Stomach (tissue), 4 donors: ENCODE data around the gene SPDYE16.
"Not testable (repeated sequence)": the region's sequence is repeated elsewhere in the genome, so short reads cannot be mapped to it uniquely, and the experiment has no call there.

Source experiments
- CTCF ChIP-seq, 7 experiments: fragments of 450-650 bp in 4 of 7; fragments of 200-600 bp in 3 of 7; sonication (generic) in 3 of 7; IDR thresholded peaks; one replicate each; pipeline ENCODE4 v1.5.1; 2016 to 2019; ENCODE audit warnings: antibody characterized with exemption in 7 of 7, control low read depth in 2 of 7, mild to moderate bottlenecking in 1 of 7
- EP300 ChIP-seq: sonication (generic); formaldehyde crosslinking; IDR thresholded peaks from one replicate; pipeline ENCODE4 v1.6.1; 2017; ENCODE audit warnings: antibody characterized with exemption
- POLR2A ChIP-seq, 4 donors: fragments of 450-650 bp; IDR thresholded peaks; one replicate each; pipeline ENCODE4 v1.6.1; 2016; ENCODE audit warnings: antibody characterized with exemption in 4 of 4, control low read depth in 2 of 4, mild to moderate bottlenecking in 1 of 4, moderate library complexity in 1 of 4
- POLR2AphosphoS5 ChIP-seq, 3 donors: sonication (generic); formaldehyde crosslinking; IDR thresholded peaks; one replicate each; pipeline ENCODE4 v1.6.1; 2016; ENCODE audit warnings: antibody characterized with exemption in 3 of 3

- not testable (repeated sequence) for TF ChIP-seq CTCF (IDR thresholded peaks at IDR 0.05); POLR2A (IDR thresholded peaks at IDR 0.05); EP300; POLR2AphosphoS5 (IDR thresholded peaks at IDR 0.05)
These were observed 40.9 kb downstream of the SPDYE16 start for GRCh38 chr7:76502224-76502623.
